Peyer's patch (tissue), 4 donors: Measurements from ENCODE around the gene PPP1R15A.

Experiments used
- POLR2A ChIP-seq, 2 donors: fragments of 450-650 bp; IDR thresholded peaks; one replicate each; pipeline ENCODE4 v1.5.1; 2017; ENCODE audit warnings: antibody characterized with exemption in 2 of 2, mild to moderate bottlenecking in 2 of 2, moderate library complexity in 2 of 2
- TF ChIP-seq, protein P1 (sequence below), 6 experiments: fragments of 450-650 bp in 4 of 6; fragments of 200-600 bp in 2 of 6; sonication (generic) in 1 of 6; IDR thresholded peaks; one replicate each; pipeline ENCODE4 v1.5.1; 2017 to 2019; ENCODE audit warnings: antibody characterized with exemption in 6 of 6, mild to moderate bottlenecking in 3 of 6, moderate library complexity in 1 of 6

DNA sequence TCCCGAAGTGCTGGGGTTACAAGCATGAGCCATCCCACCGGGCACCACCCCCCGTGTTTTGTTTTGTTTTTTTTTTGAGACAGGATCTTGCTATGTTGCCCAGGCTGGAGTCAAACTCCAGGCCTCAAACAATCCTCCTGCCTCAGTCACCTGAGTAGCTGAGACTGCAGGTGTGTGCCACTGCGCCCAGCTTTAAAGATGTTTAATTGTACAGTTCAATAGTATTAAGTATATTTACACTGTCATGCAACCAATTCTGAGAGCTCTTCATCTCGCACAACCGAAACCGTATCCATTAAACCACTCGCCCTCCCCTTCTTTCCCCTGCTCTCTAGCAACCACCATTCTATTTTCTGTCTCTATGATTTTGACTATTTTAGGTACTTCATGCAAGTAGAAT, 43.5 kb downstream of the PPP1R15A start:
- TF ChIP-seq, protein P1, sequence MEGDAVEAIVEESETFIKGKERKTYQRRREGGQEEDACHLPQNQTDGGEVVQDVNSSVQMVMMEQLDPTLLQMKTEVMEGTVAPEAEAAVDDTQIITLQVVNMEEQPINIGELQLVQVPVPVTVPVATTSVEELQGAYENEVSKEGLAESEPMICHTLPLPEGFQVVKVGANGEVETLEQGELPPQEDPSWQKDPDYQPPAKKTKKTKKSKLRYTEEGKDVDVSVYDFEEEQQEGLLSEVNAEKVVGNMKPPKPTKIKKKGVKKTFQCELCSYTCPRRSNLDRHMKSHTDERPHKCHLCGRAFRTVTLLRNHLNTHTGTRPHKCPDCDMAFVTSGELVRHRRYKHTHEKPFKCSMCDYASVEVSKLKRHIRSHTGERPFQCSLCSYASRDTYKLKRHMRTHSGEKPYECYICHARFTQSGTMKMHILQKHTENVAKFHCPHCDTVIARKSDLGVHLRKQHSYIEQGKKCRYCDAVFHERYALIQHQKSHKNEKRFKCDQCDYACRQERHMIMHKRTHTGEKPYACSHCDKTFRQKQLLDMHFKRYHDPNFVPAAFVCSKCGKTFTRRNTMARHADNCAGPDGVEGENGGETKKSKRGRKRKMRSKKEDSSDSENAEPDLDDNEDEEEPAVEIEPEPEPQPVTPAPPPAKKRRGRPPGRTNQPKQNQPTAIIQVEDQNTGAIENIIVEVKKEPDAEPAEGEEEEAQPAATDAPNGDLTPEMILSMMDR (IDR thresholded peaks at IDR 0.05), result no peak
- TF ChIP-seq POLR2A (IDR thresholded peaks at IDR 0.05), result no peak
